ENCODE results near the gene ARHGAP25. TPM values are rescaled to one million over a fixed set of nuclear protein-coding genes. Genes with fewer than 3 reads are reported as not detected.
"Not testable (repeated sequence)": the region's sequence is repeated elsewhere in the genome, so short reads cannot be mapped to it uniquely, and the experiment has no call there.

Gene ARHGAP25
- total RNA-seq, 1 donor from 2014 or later, result 1.2 TPM

GRCh38 chr2:68790600-68790999 lies 56.0 kb downstream of the ARHGAP25 start:
- DNase-seq (ENCODE audit: low spot score in 2 of 2) (no peak), FAIRE-seq (no peak)

- DNase-seq (ENCODE audit: low spot score in 2 of 2) (no peak), FAIRE-seq (no peak)
Observed at GRCh38 chr2:68791914-68792313, 57.3 kb downstream of the ARHGAP25 start.

GRCh38 chr2:68792751-68793150 lies 58.1 kb downstream of the ARHGAP25 start:
- FAIRE-seq, result no peak
- no peak for DNase-seq (ENCODE audit: low spot score in 2 of 2)

GRCh38 chr2:68796295-68796905 lies 61.8 kb downstream of the ARHGAP25 start:
- FAIRE-seq, result no peak
- DNase-seq (ENCODE audit: low spot score in 2 of 2), result no peak

- FAIRE-seq (no peak), DNase-seq (ENCODE audit: low spot score in 2 of 2) (no peak)
Observed at GRCh38 chr2:68798569-68798968, 64.0 kb downstream of the ARHGAP25 start.

GRCh38 chr2:68799140-68800026 lies 64.8 kb downstream of the ARHGAP25 start:
- no peak for DNase-seq (ENCODE audit: low spot score in 2 of 2)

GRCh38 chr2:68800027-68800401 lies 65.4 kb downstream of the ARHGAP25 start:
- DNase-seq (ENCODE audit: low spot score in 2 of 2), result no peak
- no peak for FAIRE-seq

More at GRCh38 chr2:68799140-68800026, 64.8 kb downstream of the ARHGAP25 start:
- no peak for FAIRE-seq

GRCh38 chr2:68800517-68800916 lies 65.9 kb downstream of the ARHGAP25 start:
- DNase-seq (ENCODE audit: low spot score in 2 of 2) (no peak), FAIRE-seq (no peak)

- not testable (repeated sequence) for DNase-seq (ENCODE audit: low spot score in 2 of 2); FAIRE-seq
Observed at GRCh38 chr2:68802161-68802560, 67.5 kb downstream of the ARHGAP25 start.

GRCh38 chr2:68805025-68805424 lies 70.4 kb downstream of the ARHGAP25 start:
- FAIRE-seq, result no peak
- DNase-seq (ENCODE audit: low spot score in 2 of 2), result no peak

GRCh38 chr2:68806511-68807109 lies 72.0 kb downstream of the ARHGAP25 start:
- FAIRE-seq (no peak), DNase-seq (ENCODE audit: low spot score in 2 of 2) (no peak)

GRCh38 chr2:68807821-68808266 lies 73.2 kb downstream of the ARHGAP25 start:
- no peak for DNase-seq (ENCODE audit: low spot score in 2 of 2)
- no peak for FAIRE-seq

GRCh38 chr2:68809324-68810240 lies 75.0 kb downstream of the ARHGAP25 start:
- DNase-seq (ENCODE audit: low spot score in 2 of 2) (no peak), FAIRE-seq (no peak)

GRCh38 chr2:68811364-68811763 lies 76.8 kb downstream of the ARHGAP25 start:
- DNase-seq (ENCODE audit: low spot score in 2 of 2) (no peak), FAIRE-seq (no peak)

- no peak for DNase-seq (ENCODE audit: low spot score in 2 of 2)
- no peak for FAIRE-seq
Observed at GRCh38 chr2:68812251-68812650, 77.6 kb downstream of the ARHGAP25 start.

- no peak for FAIRE-seq
- no peak for DNase-seq (ENCODE audit: low spot score in 2 of 2)
Observed at GRCh38 chr2:68813596-68813995, 79.0 kb downstream of the ARHGAP25 start.

GRCh38 chr2:68817306-68817705 lies 82.7 kb downstream of the ARHGAP25 start:
- FAIRE-seq (no peak), DNase-seq (ENCODE audit: low spot score in 2 of 2) (no peak)

GRCh38 chr2:68819556-68819955 lies 84.9 kb downstream of the ARHGAP25 start:
- FAIRE-seq (no peak), DNase-seq (ENCODE audit: low spot score in 2 of 2) (no peak)

- no peak for FAIRE-seq
- DNase-seq (ENCODE audit: low spot score in 2 of 2), result no peak
Observed at GRCh38 chr2:68822207-68822872, 87.7 kb downstream of the ARHGAP25 start.

- DNase-seq (ENCODE audit: low spot score in 2 of 2), result no peak
- no peak for FAIRE-seq
Observed at GRCh38 chr2:68824831-68825230, 90.2 kb downstream of the ARHGAP25 start.

Data from frontal cortex (tissue), 4 donors.